Hepatocyte (in vitro differentiated cells): Measurements from ENCODE around the gene PLA2G4E. TPM values are rescaled to one million over a fixed set of nuclear protein-coding genes. Genes with fewer than 3 reads are reported as not detected.

Source experiments
- DNase-seq: peaks from one replicate; pipeline ENCODE4 v3.0.0-alpha.2; 2016; ENCODE audit warnings: low spot score
- H2AFZ ChIP-seq: fragments of 200-600 bp; sonication (generic); 2 replicates; pipeline ENCODE4 v1.6.0; 2016; ENCODE audit warnings: antibody characterized with exemption, mild to moderate bottlenecking
- H3K27ac ChIP-seq: fragments of 200-600 bp; sonication (generic); 2 replicates; pipeline ENCODE4 v1.5.1; 2016; ENCODE audit warnings: mild to moderate bottlenecking
- H3K27me3 ChIP-seq: fragments of 200-600 bp; sonication (generic); 2 replicates; pipeline ENCODE4 v1.6.1; 2016
- H3K36me3 ChIP-seq: fragments of 200-600 bp; sonication (generic); replicated peaks from 2 replicates; pipeline ENCODE4 v1.5.1; 2016; ENCODE audit warnings: low read depth; ENCODE audit not compliant: insufficient read depth
- H3K4me1 ChIP-seq: fragments of 200-600 bp; sonication (generic); 2 replicates; pipeline ENCODE4 v1.5.1; 2016; ENCODE audit warnings: mild to moderate bottlenecking, moderate library complexity; ENCODE audit not compliant: insufficient read depth
- H3K4me2 ChIP-seq: fragments of 200-600 bp; sonication (generic); 2 replicates; pipeline ENCODE4 v1.6.0; 2016
- H3K4me3 ChIP-seq: fragments of 200-600 bp; sonication (generic); 2 replicates; pipeline ENCODE4 v1.5.1; 2016; ENCODE audit warnings: mild to moderate bottlenecking
- H3K79me2 ChIP-seq: fragments of 200-600 bp; sonication (generic); 2 replicates; pipeline ENCODE4 v1.6.0; 2017; ENCODE audit warnings: mild to moderate bottlenecking
- H3K9me2 ChIP-seq: fragments of 200-600 bp; sonication (generic); replicated peaks from 2 replicates; pipeline ENCODE4 v1.6.0; 2017; ENCODE audit warnings: mild to moderate bottlenecking; ENCODE audit not compliant: insufficient read depth
- H3K9me3 ChIP-seq: fragments of 200-600 bp; sonication (generic); 2 replicates; pipeline ENCODE4 v1.5.1; 2016; ENCODE audit warnings: low read depth, mild to moderate bottlenecking
- H4K20me1 ChIP-seq: fragments of 200-600 bp; sonication (generic); 2 replicates; pipeline ENCODE4 v1.6.0; 2016; ENCODE audit warnings: mild to moderate bottlenecking; ENCODE audit not compliant: insufficient read depth, poor library complexity, severe bottlenecking
- EZH2 ChIP-seq: fragments of 200-600 bp; sonication (generic); IDR thresholded peaks from 2 replicates; pipeline ENCODE4 v1.6.1; 2016; ENCODE audit warnings: antibody characterized with exemption, mild to moderate bottlenecking, borderline replicate concordance
- EZH2phosphoT487 ChIP-seq: fragments of 200-600 bp; sonication (generic); IDR thresholded peaks from one replicate; pipeline ENCODE4 v1.6.1; 2018; ENCODE audit warnings: antibody characterized with exemption, mild to moderate bottlenecking, low read depth, moderate library complexity; ENCODE audit not compliant: unreplicated experiment, severe bottlenecking
- WGBS: methylation state at CpG from one replicate; pipeline ENCODE4 v1.1.6; 2016; ENCODE audit warnings: low lambda C conversion rate; ENCODE audit errors: missing lambda C conversion rate; 5-methylcytosine and 5-hydroxymethylcytosine counted together
- polyA plus RNA-seq: library from polyadenylated mRNA; unstranded; fragments of >200 nt; fragmentation: Nextera tagmentation; extraction: Ambion mirVana; gene quantifications from 2 replicates; pipeline ENCODE4 v1.2.1, GENCODE V29; 2016
- total RNA-seq: library from RNA; depleted of rRNA; stranded (reverse); fragments of >200 nt; gene quantifications from 2 replicates; pipeline ENCODE4 v1.2.3, GENCODE V29; 2014
- TF ChIP-seq, protein P1 (sequence below): fragments of 200-600 bp; sonication (generic); IDR thresholded peaks from 2 replicates; pipeline ENCODE4 v1.5.1; 2016; ENCODE audit warnings: antibody characterized with exemption, mild to moderate bottlenecking; ENCODE audit not compliant: poor library complexity

Gene PLA2G4E
- total and polyA plus RNA-seq, 2 experiments from 2014 or later = 0.07 to 0.54 TPM

DNA sequence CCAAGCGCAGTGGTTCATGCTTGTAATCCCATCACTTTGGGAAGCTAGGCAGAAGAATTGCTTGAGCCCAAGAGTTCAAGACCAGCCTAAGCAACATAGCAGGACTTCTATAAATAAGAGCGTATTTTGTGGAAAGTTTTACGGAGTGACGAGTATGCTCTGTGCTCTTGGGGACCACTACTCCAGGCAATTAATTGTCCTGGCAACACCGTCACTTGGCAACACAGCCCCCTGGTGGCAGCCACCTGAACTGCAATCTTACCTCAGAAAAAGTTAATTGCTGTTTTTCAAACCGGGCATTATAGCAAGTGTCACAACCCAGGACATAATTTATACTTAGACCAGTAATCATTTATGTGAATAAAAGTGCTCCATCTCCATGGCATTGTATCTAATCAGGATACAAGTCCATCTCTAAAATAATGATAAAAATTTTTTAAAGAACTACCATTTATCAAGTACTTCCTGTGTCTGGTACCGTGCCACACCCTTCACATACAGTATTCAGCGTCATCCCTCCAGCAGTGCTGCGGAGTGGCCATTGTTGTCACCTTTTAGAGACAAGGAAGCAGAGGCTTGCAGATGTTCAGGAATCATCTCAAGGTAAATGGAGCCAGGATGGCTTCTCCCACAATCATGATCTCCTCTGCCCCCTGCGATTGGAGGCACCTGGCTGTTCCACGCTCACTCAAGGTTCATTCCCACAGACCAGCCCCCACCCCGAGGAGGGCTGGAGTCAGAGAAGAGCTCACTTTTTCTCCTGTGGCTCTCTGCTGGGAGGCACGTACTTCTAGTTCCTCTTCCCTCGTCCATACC lies 39.0 kb upstream of the PLA2G4E start:
- TF ChIP-seq, protein P1, sequence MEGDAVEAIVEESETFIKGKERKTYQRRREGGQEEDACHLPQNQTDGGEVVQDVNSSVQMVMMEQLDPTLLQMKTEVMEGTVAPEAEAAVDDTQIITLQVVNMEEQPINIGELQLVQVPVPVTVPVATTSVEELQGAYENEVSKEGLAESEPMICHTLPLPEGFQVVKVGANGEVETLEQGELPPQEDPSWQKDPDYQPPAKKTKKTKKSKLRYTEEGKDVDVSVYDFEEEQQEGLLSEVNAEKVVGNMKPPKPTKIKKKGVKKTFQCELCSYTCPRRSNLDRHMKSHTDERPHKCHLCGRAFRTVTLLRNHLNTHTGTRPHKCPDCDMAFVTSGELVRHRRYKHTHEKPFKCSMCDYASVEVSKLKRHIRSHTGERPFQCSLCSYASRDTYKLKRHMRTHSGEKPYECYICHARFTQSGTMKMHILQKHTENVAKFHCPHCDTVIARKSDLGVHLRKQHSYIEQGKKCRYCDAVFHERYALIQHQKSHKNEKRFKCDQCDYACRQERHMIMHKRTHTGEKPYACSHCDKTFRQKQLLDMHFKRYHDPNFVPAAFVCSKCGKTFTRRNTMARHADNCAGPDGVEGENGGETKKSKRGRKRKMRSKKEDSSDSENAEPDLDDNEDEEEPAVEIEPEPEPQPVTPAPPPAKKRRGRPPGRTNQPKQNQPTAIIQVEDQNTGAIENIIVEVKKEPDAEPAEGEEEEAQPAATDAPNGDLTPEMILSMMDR = peak; percentile 79
- no peak for TF ChIP-seq EZH2phosphoT487
- TF ChIP-seq EZH2 = no peak
- H3K4me1 ChIP-seq = no peaks in the 10 kb centered on the region
- DNase-seq = peak; percentile 69
- no peaks in the 10 kb centered on the region for H3K9me2 ChIP-seq
- H2AFZ ChIP-seq = no peak overlapping the region
- H3K27me3 ChIP-seq = no peaks in the 10 kb centered on the region
- H3K36me3 ChIP-seq = no peaks in the 10 kb centered on the region
- H3K4me2 ChIP-seq = no peak overlapping the region
- no peak overlapping the region for H3K27ac ChIP-seq
- WGBS = 49% methylated on average over 13 of the region's 14 CpGs
- H3K4me3 ChIP-seq = no peak overlapping the region
- H3K79me2 ChIP-seq = no peaks in the 10 kb centered on the region
- H3K9me3 ChIP-seq = no peaks in the 10 kb centered on the region
- no peaks in the 10 kb centered on the region for H4K20me1 ChIP-seq

DNA sequence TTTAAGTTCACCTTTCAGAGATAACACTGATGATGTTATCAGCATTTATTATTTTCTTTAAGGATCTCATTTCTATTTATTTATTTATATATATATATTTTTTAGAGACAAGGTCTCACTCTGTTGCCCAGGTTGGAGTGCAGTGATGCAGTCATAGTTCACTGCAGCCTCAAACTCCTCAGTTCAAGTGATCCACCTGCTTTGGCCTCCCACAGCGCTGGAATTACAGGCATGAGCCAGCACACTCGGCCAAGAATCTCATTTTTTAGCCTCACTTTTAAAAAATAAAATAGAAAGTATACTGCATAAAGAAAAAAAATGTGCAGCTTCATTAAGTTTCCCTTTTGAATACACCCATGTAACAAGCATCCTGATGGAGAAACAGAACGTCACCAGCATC lies 37.9 kb upstream of the PLA2G4E start:
- H3K4me3 ChIP-seq = no peak overlapping the region

DNA sequence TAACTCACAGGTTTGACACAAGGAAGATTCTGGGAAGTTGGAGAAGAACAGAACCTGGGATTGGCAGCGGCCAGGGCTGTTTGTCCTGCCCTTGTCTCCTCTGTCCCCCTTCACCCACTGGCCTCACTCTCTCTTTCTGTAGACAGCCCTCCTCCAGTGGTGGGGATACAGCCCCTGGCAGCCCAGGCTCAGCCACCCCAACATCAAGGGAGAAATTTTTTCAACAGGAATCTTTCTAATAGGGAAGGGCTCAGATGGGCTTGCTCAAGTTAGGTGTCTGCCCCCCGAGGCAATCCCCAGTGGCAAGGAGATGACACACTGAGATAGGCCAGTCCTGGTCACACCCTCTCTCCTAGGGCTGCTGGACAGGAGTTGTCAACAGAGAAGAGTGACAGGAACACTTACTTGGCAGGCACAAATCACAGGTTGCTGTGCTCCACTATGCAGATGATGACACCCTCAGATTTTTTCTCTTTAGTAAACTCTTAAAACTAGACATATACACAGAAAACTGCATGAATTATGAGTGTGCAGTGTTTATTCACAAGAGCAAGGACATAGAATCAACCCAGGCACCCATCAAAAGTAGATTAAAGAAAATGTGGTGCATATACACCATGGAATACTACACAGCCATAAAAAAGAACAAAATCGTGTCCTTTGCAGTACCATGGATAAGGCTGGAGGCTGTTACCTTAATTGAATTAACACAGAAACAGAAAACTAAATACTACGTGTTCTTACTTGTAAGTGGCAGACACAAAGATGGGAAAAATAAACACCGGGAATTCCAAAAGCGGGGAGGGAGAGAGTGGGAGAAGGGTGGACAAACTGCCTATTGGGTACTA lies 37.2 kb upstream of the PLA2G4E start:
- Histone ChIP-seq H3K9me3 (no peaks in the 10 kb centered on the region), H2AFZ (no peak overlapping the region), H3K4me1 (no peaks in the 10 kb centered on the region), H3K79me2 (no peaks in the 10 kb centered on the region), H3K36me3 (no peaks in the 10 kb centered on the region), H3K27me3 (no peaks in the 10 kb centered on the region), H4K20me1 (no peaks in the 10 kb centered on the region), H3K4me2 (peak overlapping the region; percentile 27), H3K27ac (peak overlapping the region; percentile 88), H3K9me2 (no peaks in the 10 kb centered on the region), H3K4me3 (no peak overlapping the region)
- no peak for DNase-seq
- WGBS = 84% methylated on average over 6 of the region's 6 CpGs
- TF ChIP-seq, protein P1 = no peak
- TF ChIP-seq EZH2 (no peak), EZH2phosphoT487 (no peak)

More for the DNA sequence above, 37.9 kb upstream of the PLA2G4E start:
- WGBS = 78% methylated on average over 3 of the region's 3 CpGs
- Histone ChIP-seq H3K9me3 (no peaks in the 10 kb centered on the region), H3K4me2 (no peak overlapping the region), H4K20me1 (no peaks in the 10 kb centered on the region), H3K27ac (no peak overlapping the region), H3K27me3 (no peaks in the 10 kb centered on the region), H3K9me2 (no peaks in the 10 kb centered on the region), H3K79me2 (no peaks in the 10 kb centered on the region), H3K4me1 (no peaks in the 10 kb centered on the region), H2AFZ (no peak overlapping the region), H3K36me3 (no peaks in the 10 kb centered on the region)
- DNase-seq = no peak
- no peak for TF ChIP-seq EZH2phosphoT487
- no peak for TF ChIP-seq EZH2
- TF ChIP-seq, protein P1 = no peak
